GM13977 (cell line): ENCODE results near the gene SGPL1.

Experiments
- DNase-seq: peaks from one replicate; pipeline ENCODE4 v3.0.0; 2012; ENCODE audit warnings: low spot score
- CTCF ChIP-seq: IDR thresholded peaks from 2 replicates; pipeline ENCODE4 v1.5.1; 2012; ENCODE audit warnings: mild to moderate bottlenecking, control low read depth; ENCODE audit not compliant: insufficient read depth; ENCODE audit errors: extremely low read depth, missing control alignments
- in situ Hi-C: fragments of 300-500 bp; cut with MboI; formaldehyde crosslinking; loops from one replicate; pipeline ENCODE4 v1.12.0; 2022; ENCODE audit warnings: low sequenced_read_pairs, low pct_unique_long_range_greater_than_20kb, mixed read lengths, inconsistent platforms; ENCODE audit not compliant: unreplicated experiment

Gene SGPL1

GRCh38 chr10:70820976-70821750, 5.4 kb downstream of the SGPL1 start:
- TF ChIP-seq CTCF: no peak
- in situ Hi-C loops: no loop called here
- no peak for DNase-seq

GRCh38 chr10:70822076-70822820, 6.5 kb downstream of the SGPL1 start:
- in situ Hi-C loops: no loop called here
- no peak for DNase-seq
- no peak for TF ChIP-seq CTCF

- in situ Hi-C loops: no loop called here
- TF ChIP-seq CTCF: no peak
- no peak for DNase-seq
Measured at GRCh38 chr10:70827086-70827757, 11.5 kb downstream of the SGPL1 start.

GRCh38 chr10:70828923-70829322, 13.2 kb downstream of the SGPL1 start:
- no peak for DNase-seq
- in situ Hi-C loops: no loop called here
- no peak for TF ChIP-seq CTCF

- no peak for DNase-seq
- in situ Hi-C loops: no loop called here
- no peak for TF ChIP-seq CTCF
Measured at GRCh38 chr10:70829543-70829942, 13.8 kb downstream of the SGPL1 start.

- DNase-seq: no peak
- TF ChIP-seq CTCF: no peak
- in situ Hi-C loops: no loop called here
Measured at GRCh38 chr10:70830164-70830563, 14.4 kb downstream of the SGPL1 start.
